ENCODE results near the gene SKIL. TPM values are rescaled to one million over a fixed set of nuclear protein-coding genes. Genes with fewer than 3 reads are reported as not detected.

The SKIL gene
- total and polyA plus RNA-seq, 2 donors from 2014 or later = 5.6 to 68.2 TPM

DNA sequence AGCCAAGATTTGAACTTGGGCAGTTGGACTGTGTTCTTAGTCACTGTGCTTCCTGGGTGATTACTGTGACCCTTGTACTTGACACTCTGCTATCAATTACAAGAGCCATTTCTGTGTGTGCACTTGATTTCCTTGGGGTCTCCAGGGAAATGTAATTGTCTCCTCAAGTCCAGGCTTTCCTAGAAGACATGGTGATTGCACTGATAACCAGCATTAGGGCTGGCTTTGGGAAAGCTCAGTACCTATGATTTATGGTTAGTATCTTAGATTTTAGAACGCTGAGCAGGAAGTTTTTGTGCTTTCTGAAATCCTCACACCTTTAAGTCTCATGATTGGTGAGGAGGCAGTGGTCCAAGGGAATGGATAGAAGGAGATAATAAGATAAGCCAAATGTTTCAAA, 59.6 kb downstream of the SKIL start:
- H3K9me3 ChIP-seq (ENCODE audit: control insufficient read depth in 2 of 3, insufficient read depth in 1 of 3, low read length in 3 of 3) = no peaks in the 10 kb centered on the region
- peaks cover 3 to 7% (median 5%) of the 10 kb centered on the region in 3 donors for H3K4me1 ChIP-seq (ENCODE audit: control insufficient read depth in 2 of 3, insufficient read depth in 2 of 3, low read depth in 1 of 3, low read length in 3 of 3)
- no peak for DNase-seq
- H3K36me3 ChIP-seq (ENCODE audit: control insufficient read depth in 2 of 3, insufficient read depth in 3 of 3, low read length in 3 of 3) = no peaks in the 10 kb centered on the region
- intact Hi-C loops (cut with DNase I) = no loop called here
- H3K9ac ChIP-seq (ENCODE audit: low read length in 3 of 3) = no peak overlapping the region
- TF ChIP-seq, protein P1, sequence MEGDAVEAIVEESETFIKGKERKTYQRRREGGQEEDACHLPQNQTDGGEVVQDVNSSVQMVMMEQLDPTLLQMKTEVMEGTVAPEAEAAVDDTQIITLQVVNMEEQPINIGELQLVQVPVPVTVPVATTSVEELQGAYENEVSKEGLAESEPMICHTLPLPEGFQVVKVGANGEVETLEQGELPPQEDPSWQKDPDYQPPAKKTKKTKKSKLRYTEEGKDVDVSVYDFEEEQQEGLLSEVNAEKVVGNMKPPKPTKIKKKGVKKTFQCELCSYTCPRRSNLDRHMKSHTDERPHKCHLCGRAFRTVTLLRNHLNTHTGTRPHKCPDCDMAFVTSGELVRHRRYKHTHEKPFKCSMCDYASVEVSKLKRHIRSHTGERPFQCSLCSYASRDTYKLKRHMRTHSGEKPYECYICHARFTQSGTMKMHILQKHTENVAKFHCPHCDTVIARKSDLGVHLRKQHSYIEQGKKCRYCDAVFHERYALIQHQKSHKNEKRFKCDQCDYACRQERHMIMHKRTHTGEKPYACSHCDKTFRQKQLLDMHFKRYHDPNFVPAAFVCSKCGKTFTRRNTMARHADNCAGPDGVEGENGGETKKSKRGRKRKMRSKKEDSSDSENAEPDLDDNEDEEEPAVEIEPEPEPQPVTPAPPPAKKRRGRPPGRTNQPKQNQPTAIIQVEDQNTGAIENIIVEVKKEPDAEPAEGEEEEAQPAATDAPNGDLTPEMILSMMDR (IDR thresholded peaks at IDR 0.05; ENCODE audit: borderline replicate concordance, extremely low read depth, insufficient read depth) = no peak
- no peak for FAIRE-seq
- peaks cover 4% of the 10 kb centered on the region for H3K27me3 ChIP-seq (ENCODE audit: control insufficient read depth, insufficient read depth, low read length)
- no peak overlapping the region for H3K4me3 ChIP-seq (ENCODE audit: low read length in 3 of 3)
- no peak overlapping the region for H3K27ac ChIP-seq (ENCODE audit: low read depth in 2 of 2, low read length in 2 of 2)

DNA sequence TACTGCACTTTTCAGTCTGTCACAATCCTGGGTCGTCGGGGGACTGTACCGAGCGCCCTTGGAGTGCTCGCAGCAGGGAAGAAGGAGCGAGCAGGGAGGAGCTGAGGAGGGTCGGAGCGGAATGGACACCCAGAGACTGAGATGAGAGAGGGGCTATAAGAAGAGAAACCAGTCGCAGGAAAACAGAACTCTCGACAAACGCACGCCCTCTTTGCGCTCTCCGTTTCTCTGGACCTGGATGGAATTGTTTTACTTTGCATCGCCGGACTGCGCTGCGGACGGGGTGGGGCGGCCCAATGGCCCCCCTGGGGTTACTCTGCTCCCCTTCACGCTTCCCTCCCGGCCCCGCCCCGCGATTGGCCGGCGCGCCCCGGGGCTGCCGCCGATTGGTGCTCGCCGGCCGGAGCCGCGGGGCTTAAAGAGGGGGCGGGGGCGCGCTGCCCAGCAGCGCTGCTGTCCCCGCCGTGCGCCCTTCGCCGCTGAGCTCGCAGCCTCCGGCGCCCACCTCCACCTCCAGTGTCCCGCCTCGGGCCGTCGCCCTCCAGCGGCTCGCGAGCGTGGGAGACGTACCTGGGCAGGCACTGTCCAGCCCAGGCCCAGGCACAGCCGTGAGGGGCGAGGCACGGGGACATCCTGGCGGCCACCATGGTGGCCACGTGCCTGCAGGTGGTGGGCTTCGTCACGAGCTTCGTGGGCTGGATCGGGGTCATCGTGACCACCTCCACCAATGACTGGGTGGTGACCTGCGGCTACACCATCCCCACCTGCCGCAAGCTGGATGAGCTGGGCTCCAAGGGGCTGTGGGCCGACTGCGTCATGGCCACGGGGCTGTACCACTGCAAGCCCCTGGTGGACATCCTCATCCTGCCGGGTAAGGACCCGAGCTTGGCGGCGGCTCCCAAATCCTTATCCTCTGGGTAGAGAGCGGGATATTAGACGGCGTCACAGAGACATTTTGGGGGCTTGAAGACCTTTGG, 61.2 kb downstream of the SKIL start, which contains the start of gene CLDN11:
CLDN11 (plus strand) TSS at position 447 of the 977 bp plus-strand sequence; CDS start at position 646, 199 bp downstream.
- DNase-seq = peak; percentile 72 to 93 (median 74)
- intact Hi-C loops (cut with DNase I) = no loop called here

GRCh38 chr3:170419557-170420087, 62.1 kb downstream of the SKIL start:
- Histone ChIP-seq H3K27ac (ENCODE audit: low read depth in 2 of 2, low read length in 2 of 2) (no peak overlapping the region), H3K4me3 (ENCODE audit: low read length in 3 of 3) (peak overlapping the region in 2 of 3 donors; percentile 46 to 68), H3K36me3 (ENCODE audit: control insufficient read depth in 2 of 3, insufficient read depth in 3 of 3, low read length in 3 of 3) (no peaks in the 10 kb centered on the region), H3K9me3 (ENCODE audit: control insufficient read depth in 2 of 3, insufficient read depth in 1 of 3, low read length in 3 of 3) (no peaks in the 10 kb centered on the region), H3K4me1 (ENCODE audit: control insufficient read depth in 2 of 3, insufficient read depth in 2 of 3, low read depth in 1 of 3, low read length in 3 of 3) (peaks cover 0 to 7% (median 5%) of the 10 kb centered on the region in 3 donors), H3K9ac (ENCODE audit: low read length in 3 of 3) (peak overlapping the region in 2 of 3 donors; percentile 7 to 63), H3K27me3 (ENCODE audit: control insufficient read depth, insufficient read depth, low read length) (peaks cover 4% of the 10 kb centered on the region)
- DNase-seq = peak; percentile 56 to 78 (median 75)
- no peak for FAIRE-seq
- intact Hi-C loops (cut with DNase I) = no loop called here
- TF ChIP-seq, protein P1 (IDR thresholded peaks at IDR 0.05; ENCODE audit: borderline replicate concordance, extremely low read depth, insufficient read depth) = no peak

More for the DNA sequence above, 61.2 kb downstream of the SKIL start, which contains the start of gene CLDN11:
- no peaks in the 10 kb centered on the region for H3K9me3 ChIP-seq (ENCODE audit: control insufficient read depth in 2 of 3, insufficient read depth in 1 of 3, low read length in 3 of 3)
- H3K36me3 ChIP-seq (ENCODE audit: control insufficient read depth in 2 of 3, insufficient read depth in 3 of 3, low read length in 3 of 3) = no peaks in the 10 kb centered on the region
- H3K27ac ChIP-seq (ENCODE audit: low read depth in 2 of 2, low read length in 2 of 2) = no peak within 1 kb of the TSS
- peak within 1 kb of the TSS in 2 of 3 donors; percentile 7 to 63 for H3K9ac ChIP-seq (ENCODE audit: low read length in 3 of 3)
- H3K4me1 ChIP-seq (ENCODE audit: control insufficient read depth in 2 of 3, insufficient read depth in 2 of 3, low read depth in 1 of 3, low read length in 3 of 3) = peaks cover 3 to 7% (median 5%) of the 10 kb centered on the region in 3 donors
- H3K27me3 ChIP-seq (ENCODE audit: control insufficient read depth, insufficient read depth, low read length) = peaks cover 4% of the 10 kb centered on the region
- no peak for FAIRE-seq
- TF ChIP-seq, protein P1 (IDR thresholded peaks at IDR 0.05; ENCODE audit: borderline replicate concordance, extremely low read depth, insufficient read depth) = no peak
- peak within 1 kb of the TSS; percentile 46 to 71 (median 60) for H3K4me3 ChIP-seq (ENCODE audit: low read length in 3 of 3)
